ENCODE measurements around the gene COL27A1.

The COL27A1 gene

DNA sequence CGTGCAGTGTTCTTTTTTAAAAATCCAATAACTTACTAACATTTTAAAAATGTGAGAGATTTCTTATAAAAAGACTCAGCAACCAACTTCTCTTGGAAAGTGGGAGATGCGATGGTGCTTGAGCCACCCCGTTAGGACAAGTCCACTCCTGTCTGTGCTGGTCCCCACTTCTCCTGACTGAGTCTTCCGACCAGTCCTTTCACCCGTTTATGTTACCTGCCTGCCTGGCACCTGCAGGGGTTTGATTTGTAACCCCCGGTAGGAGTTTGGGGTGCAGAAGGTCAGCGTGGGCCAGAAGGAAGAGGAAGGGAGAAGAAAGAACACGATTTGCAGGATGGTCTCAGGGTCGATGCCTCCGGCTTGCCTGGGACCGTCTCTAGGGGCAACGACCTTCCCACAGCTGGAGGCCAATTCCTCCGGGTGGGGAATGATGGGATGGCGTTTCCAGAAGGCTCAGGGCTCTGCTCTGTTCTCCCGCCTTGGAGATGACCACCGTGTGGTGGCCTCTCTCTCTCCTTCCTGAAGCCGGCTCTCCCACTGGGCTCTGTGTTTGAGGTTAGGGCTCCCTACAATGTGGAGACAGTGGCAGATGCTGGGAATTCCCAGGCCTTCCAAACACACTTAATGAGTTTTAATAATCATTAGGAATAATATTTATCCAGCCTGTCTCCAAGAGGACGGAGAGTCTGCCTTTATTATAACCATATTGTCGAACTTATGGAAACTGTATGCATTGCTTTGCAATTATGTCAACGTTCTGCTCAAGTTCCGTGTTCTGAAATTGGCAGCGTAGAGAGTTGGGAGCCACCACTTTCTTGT is 14.8 kb downstream of the COL27A1 start:
- ChIA-PET POLR2A (no interaction called here), CTCF (interaction anchor here (0.5 to 1.0 kb wide), 3 partner anchors 11 to 58 kb away, joined by 3 read pairs; no protein-coding TSS in a partner anchor)
- no peak overlapping the region for H3K27ac ChIP-seq (ENCODE audit: extremely low read depth, low read depth, low read length)
- no peak overlapping the region for H3K4me3 ChIP-seq (ENCODE audit: low read depth, low read length)
- no peaks in the 10 kb centered on the region; a peak in 1 of 3 replicates for H3K36me3 ChIP-seq (ENCODE audit: control insufficient read depth in 2 of 2, insufficient read depth in 1 of 2, low read length in 2 of 2)
- TF ChIP-seq, protein P1, sequence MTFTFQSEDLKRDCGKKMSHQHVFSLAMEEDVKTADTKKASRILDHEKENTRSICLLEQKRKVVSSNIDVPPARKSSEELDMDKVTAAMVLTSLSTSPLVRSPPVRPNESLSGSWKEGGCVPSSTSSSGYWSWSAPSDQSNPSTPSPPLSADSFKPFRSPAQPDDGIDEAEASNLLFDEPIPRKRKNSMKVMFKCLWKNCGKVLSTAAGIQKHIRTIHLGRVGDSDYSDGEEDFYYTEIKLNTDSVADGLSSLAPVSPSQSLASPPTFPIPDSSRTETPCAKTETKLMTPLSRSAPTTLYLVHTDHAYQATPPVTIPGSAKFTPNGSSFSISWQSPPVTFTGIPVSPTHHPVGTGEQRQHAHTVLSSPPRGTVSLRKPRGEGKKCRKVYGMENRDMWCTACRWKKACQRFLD (tag by site-specific recombination; IDR thresholded peaks at IDR 0.05), result no peak
- TF ChIP-seq ZNF521 (tag by site-specific recombination; IDR thresholded peaks at IDR 0.05) (no peak), PRDM4 (tag by site-specific recombination; IDR thresholded peaks at IDR 0.05) (no peak), ZSCAN16 (tag by site-specific recombination; IDR thresholded peaks at IDR 0.05) (no peak), EGR2 (tag by site-specific recombination; IDR thresholded peaks at IDR 0.05; ENCODE audit: low read depth) (no peak), ZNF350 (tag by site-specific recombination; IDR thresholded peaks at IDR 0.05) (no peak), ZNF692 (tag by site-specific recombination; IDR thresholded peaks at IDR 0.05) (no peak), ZNF211 (tag by site-specific recombination; IDR thresholded peaks at IDR 0.05; ENCODE audit: low read depth) (no peak), BCL6B (tag by site-specific recombination; IDR thresholded peaks at IDR 0.05) (no peak)
- TF ChIP-seq, protein P2, sequence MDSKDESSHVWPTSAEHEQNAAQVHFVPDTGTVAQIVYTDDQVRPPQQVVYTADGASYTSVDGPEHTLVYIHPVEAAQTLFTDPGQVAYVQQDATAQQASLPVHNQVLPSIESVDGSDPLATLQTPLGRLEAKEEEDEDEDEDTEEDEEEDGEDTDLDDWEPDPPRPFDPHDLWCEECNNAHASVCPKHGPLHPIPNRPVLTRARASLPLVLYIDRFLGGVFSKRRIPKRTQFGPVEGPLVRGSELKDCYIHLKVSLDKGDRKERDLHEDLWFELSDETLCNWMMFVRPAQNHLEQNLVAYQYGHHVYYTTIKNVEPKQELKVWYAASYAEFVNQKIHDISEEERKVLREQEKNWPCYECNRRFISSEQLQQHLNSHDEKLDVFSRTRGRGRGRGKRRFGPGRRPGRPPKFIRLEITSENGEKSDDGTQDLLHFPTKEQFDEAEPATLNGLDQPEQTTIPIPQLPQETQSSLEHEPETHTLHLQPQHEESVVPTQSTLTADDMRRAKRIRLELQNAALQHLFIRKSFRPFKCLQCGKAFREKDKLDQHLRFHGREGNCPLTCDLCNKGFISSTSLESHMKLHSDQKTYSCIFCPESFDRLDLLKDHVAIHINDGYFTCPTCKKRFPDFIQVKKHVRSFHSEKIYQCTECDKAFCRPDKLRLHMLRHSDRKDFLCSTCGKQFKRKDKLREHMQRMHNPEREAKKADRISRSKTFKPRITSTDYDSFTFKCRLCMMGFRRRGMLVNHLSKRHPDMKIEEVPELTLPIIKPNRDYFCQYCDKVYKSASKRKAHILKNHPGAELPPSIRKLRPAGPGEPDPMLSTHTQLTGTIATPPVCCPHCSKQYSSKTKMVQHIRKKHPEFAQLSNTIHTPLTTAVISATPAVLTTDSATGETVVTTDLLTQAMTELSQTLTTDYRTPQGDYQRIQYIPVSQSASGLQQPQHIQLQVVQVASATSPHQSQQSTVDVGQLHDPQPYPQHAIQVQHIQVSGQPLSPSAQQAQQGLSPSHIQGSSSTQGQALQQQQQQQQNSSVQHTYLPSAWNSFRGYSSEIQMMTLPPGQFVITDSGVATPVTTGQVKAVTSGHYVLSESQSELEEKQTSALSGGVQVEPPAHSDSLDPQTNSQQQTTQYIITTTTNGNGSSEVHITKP (tag by site-specific recombination; IDR thresholded peaks at IDR 0.05), result no peak
- H3K4me1 ChIP-seq (ENCODE audit: control insufficient read depth, insufficient read depth, low read length), result no peaks in the 10 kb centered on the region
- H3K9me3 ChIP-seq (ENCODE audit: control insufficient read depth, insufficient read depth, low read depth, low read length), result no peaks in the 10 kb centered on the region

DNA sequence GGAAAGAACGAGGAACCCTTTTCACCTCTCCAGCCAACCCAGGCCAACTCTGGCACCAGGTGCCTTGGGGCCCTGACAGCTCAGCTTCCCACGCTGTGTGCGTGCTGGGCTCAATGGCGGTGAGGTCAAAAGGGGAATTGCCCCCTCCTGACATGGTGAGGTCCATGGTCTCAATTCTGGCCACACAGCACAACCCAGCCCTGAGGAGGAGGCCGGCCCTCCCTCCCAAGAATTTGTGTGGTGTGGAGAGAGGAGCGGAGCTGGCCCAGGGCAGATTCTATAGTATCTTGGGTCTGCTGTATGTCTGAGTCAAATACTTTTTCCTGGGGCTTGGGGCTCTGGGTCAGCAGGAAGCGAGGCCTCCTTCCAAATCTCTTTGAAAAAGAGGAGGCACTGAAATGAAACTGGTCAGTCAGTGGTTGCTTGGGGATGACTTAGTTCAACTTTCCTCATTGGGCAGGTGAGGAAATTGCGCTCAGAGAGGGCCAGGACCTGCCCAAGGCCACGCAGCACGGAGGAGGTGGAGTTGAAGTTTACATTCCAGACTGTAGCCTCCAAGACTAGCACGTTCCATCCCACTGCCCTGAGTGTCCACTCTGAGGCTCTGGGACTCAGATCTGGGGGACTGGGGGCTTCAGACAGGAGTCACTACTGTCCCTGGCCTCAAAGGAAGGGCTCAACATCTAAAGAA is 15.6 kb downstream of the COL27A1 start:
- no peaks in the 10 kb centered on the region; a peak in 1 of 3 replicates for H3K36me3 ChIP-seq (ENCODE audit: control insufficient read depth in 2 of 2, insufficient read depth in 1 of 2, low read length in 2 of 2)
- H3K9me3 ChIP-seq (ENCODE audit: control insufficient read depth, insufficient read depth, low read depth, low read length), result no peaks in the 10 kb centered on the region
- ChIA-PET CTCF (interaction anchor here (1.0 kb wide), 1 partner anchor 63 kb away, joined by 3 read pairs; no protein-coding TSS in a partner anchor), POLR2A (no interaction called here)
- H3K4me1 ChIP-seq (ENCODE audit: control insufficient read depth, insufficient read depth, low read length), result no peaks in the 10 kb centered on the region
- no peak overlapping the region for H3K4me3 ChIP-seq (ENCODE audit: low read depth, low read length)
- H3K27ac ChIP-seq (ENCODE audit: extremely low read depth, low read depth, low read length), result no peak overlapping the region
- TF ChIP-seq KLF8 (tag by site-specific recombination; IDR thresholded peaks at IDR 0.05) (no peak), ZNF549 (tag by site-specific recombination; IDR thresholded peaks at IDR 0.05) (no peak), ZNF670 (tag by site-specific recombination; IDR thresholded peaks at IDR 0.05; ENCODE audit: low read depth) (no peak), ZNF585B (tag by site-specific recombination; IDR thresholded peaks at IDR 0.05) (no peak), ZFP69B (tag by site-specific recombination; IDR thresholded peaks at IDR 0.05) (no peak), ZFHX2 (tag by site-specific recombination; conservative IDR thresholded peaks at IDR 0.05) (no peak), ZNF174 (tag by site-specific recombination; IDR thresholded peaks at IDR 0.05) (no peak), ZNF701 (tag by site-specific recombination; IDR thresholded peaks at IDR 0.05) (no peak), ZIC2 (tag by site-specific recombination; IDR thresholded peaks at IDR 0.05) (no peak), ZNF660 (tag by site-specific recombination; IDR thresholded peaks at IDR 0.05) (no peak), ZBTB1 (tag by site-specific recombination; IDR thresholded peaks at IDR 0.05) (no peak), ZNF2 (tag by site-specific recombination; IDR thresholded peaks at IDR 0.05) (no peak), ZNF677 (tag by site-specific recombination; IDR thresholded peaks at IDR 0.05) (no peak), ZNF175 (tag by site-specific recombination; IDR thresholded peaks at IDR 0.05) (no peak)

Data from HEK293 (cell line).